A673 (cell line): ENCODE measurements around the gene KLHL17. TPM values are rescaled to one million over a fixed set of nuclear protein-coding genes. Genes with fewer than 3 reads are reported as not detected.
"Not testable (repeated sequence)": the region's sequence is repeated elsewhere in the genome, so short reads cannot be mapped to it uniquely, and the experiment has no call there.

Experiments used
- BruUV-seq: library from RNA; stranded (reverse); fragments of 400-500 nt; replicated peaks from 2 replicates; lab custom pipeline; 2021; lab: Mats Ljungman, UMichigan
- CTCF ChIA-PET: fragments of 300-600 bp; sonication (Branson Sonifier 250); formaldehyde crosslinking; loops from one replicate; lab custom pipeline; 2022; ENCODE audit warnings: antibody characterized with exemption; lab: Charles Lee
- POLR2A ChIA-PET: fragments of 300-600 bp; sonication (Branson Sonifier 250); formaldehyde crosslinking; loops from one replicate; lab custom pipeline; 2022; ENCODE audit warnings: antibody characterized with exemption; ENCODE audit not compliant: low non-redundant PET; lab: Charles Lee
- DNase-seq: peaks from one replicate; pipeline ENCODE4 v3.0.0-alpha.2; 2015; ENCODE audit warnings: low spot score
- H3K27ac ChIP-seq: fragments of 200-600 bp; sonication (generic); 2 replicates; pipeline ENCODE4 v1.5.1; 2016; ENCODE audit warnings: mixed run types, low read depth, mild to moderate bottlenecking, mixed read lengths, antibody characterized with exemption, low read length; ENCODE audit not compliant: poor library complexity, severe bottlenecking
- H3K27me3 ChIP-seq: fragments of 200-600 bp; sonication (generic); replicated peaks from 2 replicates; pipeline ENCODE4 v1.6.1; 2017; ENCODE audit warnings: mixed run types, low read depth, mild to moderate bottlenecking, mixed read lengths, antibody characterized with exemption, low read length; ENCODE audit not compliant: insufficient read depth, poor library complexity
- H3K36me3 ChIP-seq: fragments of 200-600 bp; sonication (generic); 2 replicates; pipeline ENCODE4 v1.6.1; 2016; ENCODE audit warnings: mixed run types, mild to moderate bottlenecking, mixed read lengths, antibody characterized with exemption, low read length; ENCODE audit not compliant: insufficient read depth, poor library complexity, severe bottlenecking
- H3K4me1 ChIP-seq: fragments of 200-600 bp; sonication (generic); 2 replicates; pipeline ENCODE4 v1.6.1; 2017; ENCODE audit warnings: mixed run types, mild to moderate bottlenecking, mixed read lengths, antibody characterized with exemption, low read length; ENCODE audit not compliant: insufficient read depth, poor library complexity, severe bottlenecking
- H3K4me3 ChIP-seq: fragments of 200-600 bp; sonication (generic); 2 replicates; pipeline ENCODE4 v1.5.1; 2016; ENCODE audit warnings: low read depth, mixed run types, mild to moderate bottlenecking, mixed read lengths, low read length; ENCODE audit not compliant: poor library complexity, severe bottlenecking
- H3K9me3 ChIP-seq: fragments of 200-600 bp; sonication (generic); 2 replicates; pipeline ENCODE4 v1.6.1; 2016; ENCODE audit warnings: mixed run types, low read depth, mild to moderate bottlenecking, mixed read lengths, antibody characterized with exemption, low read length; ENCODE audit not compliant: poor library complexity, severe bottlenecking
- CTCF ChIP-seq: fragments of 300-800, 200-600 bp; sonication (generic); conservative IDR thresholded peaks from 2 replicates; pipeline ENCODE4 v1.5.1; 2017; ENCODE audit warnings: low read depth, mild to moderate bottlenecking, antibody characterized with exemption, low read length, moderate library complexity, mixed read lengths
- EZH2 ChIP-seq: fragments of 200-600 bp; sonication (generic); IDR thresholded peaks from 2 replicates; pipeline ENCODE4 v1.6.1; 2017; ENCODE audit warnings: borderline replicate concordance, low read depth, mild to moderate bottlenecking, mixed read lengths, antibody characterized with exemption, low read length; ENCODE audit not compliant: poor library complexity, severe bottlenecking
- intact Hi-C: fragments of 100-400 bp; cut with micrococcal nuclease; formaldehyde crosslinking; loops from one replicate; pipeline ENCODE4 v1.10.0; 2022; ENCODE audit not compliant: unreplicated experiment
- total RNA-seq: library from RNA; stranded (reverse); gene quantifications from 2 replicates; pipeline ENCODE4 v1.2.3, GENCODE V29; 2021

KLHL17 gene
- total RNA-seq, 1 experiment from 2014 or later, result 43.3 TPM

- no peak overlapping the region for H3K27ac ChIP-seq
Observed at GRCh38 chr1:1005774-1006304, 45.5 kb downstream of the KLHL17 start.

GRCh38 chr1:1006305-1007159 is 46.1 kb downstream of the KLHL17 start:
- H3K27me3 ChIP-seq, result no peaks in the 10 kb centered on the region
- ChIA-PET POLR2A (no interaction called here), CTCF (interaction anchor here (0.6 kb wide), 1 partner anchor 66 kb away, joined by 3 read pairs; no protein-coding TSS in a partner anchor)
- no peaks in the 10 kb centered on the region for H3K9me3 ChIP-seq
- H3K4me3 ChIP-seq, result no peak overlapping the region
- no TSS peak for BruUV-seq
- no peaks in the 10 kb centered on the region for H3K36me3 ChIP-seq
- TF ChIP-seq EZH2 (no peak), CTCF (no peak)
- no peak overlapping the region for H3K27ac ChIP-seq
- DNase-seq, result no peak
- H3K4me1 ChIP-seq, result peaks cover 7% of the 10 kb centered on the region
- intact Hi-C loops, result no loop called here

More at GRCh38 chr1:1005774-1006304, 45.5 kb downstream of the KLHL17 start:
- H3K9me3 ChIP-seq, result no peaks in the 10 kb centered on the region
- POLR2A ChIA-PET, result no interaction called here
- no peaks in the 10 kb centered on the region for H3K36me3 ChIP-seq
- TF ChIP-seq CTCF (no peak), EZH2 (no peak)
- peaks cover 14% of the 10 kb centered on the region for H3K4me1 ChIP-seq
- CTCF ChIA-PET, result no interaction called here
- DNase-seq, result no peak
- intact Hi-C loops, result no loop called here
- no peaks in the 10 kb centered on the region for H3K27me3 ChIP-seq
- no peak overlapping the region for H3K4me3 ChIP-seq
- BruUV-seq, result no TSS peak

GRCh38 chr1:1010131-1010530 is 49.7 kb downstream of the KLHL17 start:
- H3K4me3 ChIP-seq, POLR2A ChIA-PET, H3K27ac ChIP-seq, intact Hi-C loops, BruUV-seq, CTCF ChIA-PET, H3K36me3 ChIP-seq, H3K9me3 ChIP-seq, DNase-seq, H3K27me3 ChIP-seq: not testable (repeated sequence)
- peaks cover 15% of the 10 kb centered on the region for H3K4me1 ChIP-seq
